Stimulated activated CD4-positive, alpha-beta T cell treated with anti-CD3 and anti-CD28 coated beads, Interleukin-4, amount 100 ng/mL, for 1 hour (primary cell): ENCODE results near the gene PDS5B.
"Not testable (repeated sequence)": the region's sequence is repeated elsewhere in the genome, so short reads cannot be mapped to it uniquely, and the experiment has no call there.

Experiments used
- DNase-seq: peaks from one replicate; pipeline ENCODE4 v3.0.0-alpha.2; 2020

The PDS5B gene, protein sequence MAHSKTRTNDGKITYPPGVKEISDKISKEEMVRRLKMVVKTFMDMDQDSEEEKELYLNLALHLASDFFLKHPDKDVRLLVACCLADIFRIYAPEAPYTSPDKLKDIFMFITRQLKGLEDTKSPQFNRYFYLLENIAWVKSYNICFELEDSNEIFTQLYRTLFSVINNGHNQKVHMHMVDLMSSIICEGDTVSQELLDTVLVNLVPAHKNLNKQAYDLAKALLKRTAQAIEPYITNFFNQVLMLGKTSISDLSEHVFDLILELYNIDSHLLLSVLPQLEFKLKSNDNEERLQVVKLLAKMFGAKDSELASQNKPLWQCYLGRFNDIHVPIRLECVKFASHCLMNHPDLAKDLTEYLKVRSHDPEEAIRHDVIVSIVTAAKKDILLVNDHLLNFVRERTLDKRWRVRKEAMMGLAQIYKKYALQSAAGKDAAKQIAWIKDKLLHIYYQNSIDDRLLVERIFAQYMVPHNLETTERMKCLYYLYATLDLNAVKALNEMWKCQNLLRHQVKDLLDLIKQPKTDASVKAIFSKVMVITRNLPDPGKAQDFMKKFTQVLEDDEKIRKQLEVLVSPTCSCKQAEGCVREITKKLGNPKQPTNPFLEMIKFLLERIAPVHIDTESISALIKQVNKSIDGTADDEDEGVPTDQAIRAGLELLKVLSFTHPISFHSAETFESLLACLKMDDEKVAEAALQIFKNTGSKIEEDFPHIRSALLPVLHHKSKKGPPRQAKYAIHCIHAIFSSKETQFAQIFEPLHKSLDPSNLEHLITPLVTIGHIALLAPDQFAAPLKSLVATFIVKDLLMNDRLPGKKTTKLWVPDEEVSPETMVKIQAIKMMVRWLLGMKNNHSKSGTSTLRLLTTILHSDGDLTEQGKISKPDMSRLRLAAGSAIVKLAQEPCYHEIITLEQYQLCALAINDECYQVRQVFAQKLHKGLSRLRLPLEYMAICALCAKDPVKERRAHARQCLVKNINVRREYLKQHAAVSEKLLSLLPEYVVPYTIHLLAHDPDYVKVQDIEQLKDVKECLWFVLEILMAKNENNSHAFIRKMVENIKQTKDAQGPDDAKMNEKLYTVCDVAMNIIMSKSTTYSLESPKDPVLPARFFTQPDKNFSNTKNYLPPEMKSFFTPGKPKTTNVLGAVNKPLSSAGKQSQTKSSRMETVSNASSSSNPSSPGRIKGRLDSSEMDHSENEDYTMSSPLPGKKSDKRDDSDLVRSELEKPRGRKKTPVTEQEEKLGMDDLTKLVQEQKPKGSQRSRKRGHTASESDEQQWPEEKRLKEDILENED (N-terminal part only)

DNA sequence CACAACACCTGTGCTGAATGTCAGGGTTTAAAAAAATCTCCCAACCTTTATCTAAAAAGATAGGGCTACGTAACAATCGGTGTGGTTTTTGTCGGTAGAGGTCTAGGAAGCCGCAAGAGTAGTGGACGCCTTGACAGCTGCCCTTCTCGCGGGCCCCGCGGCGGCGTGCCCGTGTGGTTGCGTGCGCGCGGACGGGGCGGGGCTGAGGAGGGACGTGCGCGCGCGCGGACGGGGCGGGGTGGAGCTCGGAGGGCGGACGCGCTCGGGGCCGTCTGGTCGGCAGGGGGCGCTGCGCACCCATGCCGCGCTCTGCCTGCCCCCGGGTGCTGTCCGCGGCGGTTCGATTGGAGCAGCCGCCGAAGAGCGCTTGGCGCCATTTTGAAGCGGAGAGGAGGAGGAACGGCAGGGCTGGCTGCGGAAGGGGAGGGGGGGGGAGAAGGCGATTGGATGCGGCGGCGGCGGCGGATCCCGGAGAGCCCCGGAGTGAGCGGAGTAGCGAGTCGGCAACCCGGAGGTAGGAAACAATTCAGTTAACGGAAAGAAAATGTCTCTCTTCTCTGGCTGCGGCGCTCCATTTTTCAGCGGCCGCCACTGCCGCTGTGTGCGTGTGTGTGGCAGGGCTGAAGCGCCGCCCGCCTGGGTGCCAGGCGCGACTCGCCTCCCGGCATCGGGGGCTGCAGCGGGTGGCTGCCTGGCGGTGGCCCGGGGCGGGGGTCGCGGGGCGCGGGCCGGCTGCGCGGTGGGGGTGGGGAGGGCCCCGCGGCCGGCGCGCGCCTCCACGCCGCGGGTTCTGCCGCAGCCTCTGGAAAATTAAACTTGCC is at the start of gene PDS5B:
TSS of gene PDS5B (plus strand) at position 373 of the 821 bp plus-strand sequence. CDS start 62,321 bp downstream, outside the sequence.
- DNase-seq, result peak; percentile 95

DNA sequence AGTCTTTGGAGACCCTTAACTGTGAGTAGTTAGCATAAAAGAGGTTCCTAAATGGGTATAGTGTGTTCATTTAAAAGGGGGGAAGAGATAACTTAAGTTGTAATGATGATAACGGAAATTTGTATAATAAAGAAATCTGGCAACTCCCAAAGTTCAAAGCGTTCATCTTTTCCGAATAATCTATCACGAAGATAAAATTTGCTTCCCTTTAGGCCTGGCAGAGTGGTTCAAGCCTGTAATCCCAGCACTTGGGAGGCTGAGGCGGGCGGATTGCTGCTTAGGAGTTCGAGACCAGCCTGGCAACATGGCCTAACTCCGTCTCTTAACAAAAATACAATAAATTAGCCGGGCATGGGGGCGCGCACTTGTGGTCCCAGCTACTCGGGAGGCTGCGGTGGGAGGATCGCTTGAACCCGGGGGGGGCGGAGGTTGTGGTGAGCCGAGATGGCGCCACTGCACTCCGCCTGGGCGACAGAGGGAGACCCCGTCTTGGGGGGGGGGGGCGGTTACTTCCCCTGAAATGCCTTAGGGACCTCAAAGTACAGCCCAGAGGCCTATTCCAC is 48.6 kb upstream of the PDS5B start:
- peak; percentile 35 for DNase-seq

DNA sequence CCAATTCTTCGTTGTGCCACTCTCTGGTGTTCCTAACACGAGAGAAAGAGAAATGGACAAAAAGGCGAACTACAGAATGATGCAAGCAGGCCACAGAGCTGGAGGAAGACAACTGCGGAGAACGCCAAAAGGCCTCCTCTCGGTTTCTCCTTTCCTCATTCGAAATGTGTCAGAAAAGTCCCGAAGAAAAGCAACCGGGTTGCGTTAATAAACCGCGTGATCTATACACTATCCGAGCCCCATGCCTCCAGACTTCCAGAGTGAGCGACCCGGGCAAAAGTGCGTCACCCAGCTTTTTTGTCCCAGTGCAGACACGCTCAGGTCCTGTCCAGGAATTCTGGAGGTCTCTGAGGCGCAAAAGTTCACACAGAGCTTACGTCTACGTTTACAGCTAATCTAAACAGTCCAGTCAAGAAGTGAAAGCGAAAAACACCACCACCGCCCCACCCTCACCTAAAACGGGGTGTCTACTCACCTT is 48.1 kb upstream of the PDS5B start:
- no peak for DNase-seq

GRCh38 chr13:32538621-32539246 is 47.5 kb upstream of the PDS5B start, which contains the start of gene N4BP2L2:
Gene N4BP2L2, minus strand, starts transcription at chr13:32538795. Its CDS starts 1,768 bp downstream, at chr13:32537027.
- peak; percentile 84 for DNase-seq

GRCh38 chr13:32542221-32542620 is 44.0 kb upstream of the PDS5B start:
- DNase-seq, result no peak

DNA sequence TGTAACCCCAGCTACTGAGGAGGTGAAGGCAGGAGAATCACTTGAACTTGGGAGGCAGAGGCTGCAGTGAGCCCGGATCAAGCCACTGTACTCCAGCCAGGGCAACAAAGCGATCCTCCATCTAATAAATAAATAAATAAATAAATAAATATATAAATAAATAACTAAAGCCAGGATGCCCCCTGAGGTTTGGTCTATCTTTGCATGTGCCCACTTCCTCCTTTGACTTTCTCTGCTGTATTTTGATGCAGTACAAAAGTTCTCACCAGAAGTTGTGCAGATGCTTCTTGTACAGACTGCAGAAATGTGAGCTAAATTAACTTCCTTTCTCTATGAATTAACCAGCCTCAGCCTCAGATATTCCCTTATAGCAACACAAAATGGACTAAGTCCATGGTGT is 41.2 kb upstream of the PDS5B start:
- DNase-seq, result no peak

DNA sequence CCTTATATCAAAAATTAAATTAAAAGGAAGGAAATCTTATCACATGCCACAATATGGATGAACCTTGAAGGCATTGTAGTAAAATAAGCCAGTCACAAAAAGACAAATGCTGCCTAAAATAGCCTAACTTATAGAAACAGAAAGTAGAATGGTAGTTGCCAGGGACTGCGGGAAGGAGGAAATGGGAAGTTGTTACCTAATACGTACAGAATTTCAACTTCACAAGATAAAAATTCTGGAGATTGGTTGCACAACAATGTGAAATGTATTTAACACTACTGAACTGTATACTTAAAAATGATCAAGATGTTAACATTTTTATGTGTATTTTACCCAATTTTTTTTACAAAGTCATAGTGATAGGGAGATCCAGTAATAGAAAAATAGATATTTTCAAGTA is 37.4 kb upstream of the PDS5B start:
- no peak for DNase-seq

GRCh38 chr13:32549788-32550187 is 36.5 kb upstream of the PDS5B start:
- no peak for DNase-seq

DNA sequence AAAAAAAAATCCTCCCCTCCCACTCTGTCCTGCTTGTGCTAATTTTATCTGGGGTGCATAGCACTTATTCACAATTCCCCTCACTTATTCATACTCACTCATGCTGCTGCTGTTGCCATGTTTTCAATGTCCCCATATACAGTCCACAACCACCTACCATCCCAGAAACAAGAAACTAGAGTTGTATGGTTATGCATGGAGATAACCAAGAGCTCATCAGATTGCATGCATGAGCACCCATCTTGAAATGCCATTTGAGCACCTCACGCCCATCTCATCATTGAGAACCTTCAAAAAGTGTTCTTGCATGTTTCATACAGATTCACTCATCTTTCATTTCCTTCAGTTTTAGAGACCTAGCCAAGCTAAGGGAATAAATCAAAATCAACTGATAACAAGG is 32.5 kb upstream of the PDS5B start:
- no peak for DNase-seq

DNA sequence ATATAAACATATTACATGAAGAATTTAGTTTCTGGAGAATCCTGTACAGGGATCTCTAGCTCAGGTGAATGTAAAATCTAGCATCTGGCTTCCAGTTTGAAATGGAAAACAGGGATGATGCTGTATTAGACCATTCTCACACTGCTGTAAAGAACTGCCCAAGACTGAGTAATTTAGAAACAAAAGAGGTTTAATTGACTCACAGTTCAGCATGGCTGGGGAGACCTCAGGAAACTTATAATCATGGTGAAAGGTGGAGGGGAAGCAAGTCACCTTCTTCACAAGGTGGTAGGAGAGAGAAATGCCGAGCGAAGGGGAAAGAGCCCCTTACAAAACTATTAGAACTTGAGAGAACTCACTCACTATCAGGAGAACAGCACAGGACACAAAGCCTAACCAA is 30.6 kb upstream of the PDS5B start:
- no peak for DNase-seq

GRCh38 chr13:32560842-32561241 is 25.4 kb upstream of the PDS5B start:
- DNase-seq, result not testable (repeated sequence)

DNA sequence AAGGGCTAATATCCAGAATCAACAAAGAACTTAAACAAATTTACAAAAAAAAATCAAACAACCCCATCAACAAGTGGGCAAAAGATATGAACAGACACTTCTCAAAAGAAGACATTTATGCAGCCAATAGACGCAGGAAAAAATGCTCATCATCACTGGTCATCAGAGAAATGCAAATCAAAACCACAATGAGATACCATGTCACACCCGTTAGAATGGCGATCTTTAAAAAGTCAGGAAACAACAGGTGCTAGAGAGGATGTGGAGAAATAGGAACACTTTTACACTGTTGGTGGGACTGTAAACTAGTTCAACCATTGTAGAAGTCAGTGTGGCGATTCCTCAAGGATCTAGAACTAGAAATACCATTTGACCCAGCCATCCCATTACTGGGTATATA is 10.6 kb upstream of the PDS5B start:
- DNase-seq, result not testable (repeated sequence)

GRCh38 chr13:32577032-32577431 is 9.2 kb upstream of the PDS5B start:
- DNase-seq, result no peak

- no peak for DNase-seq
These were observed 5.0 kb upstream of the PDS5B start for GRCh38 chr13:32581177-32581786.

- no peak for DNase-seq
These were observed 4.0 kb upstream of the PDS5B start for GRCh38 chr13:32582281-32582680.

- no peak for DNase-seq
These were observed 3.3 kb upstream of the PDS5B start for GRCh38 chr13:32582991-32583390.

DNA sequence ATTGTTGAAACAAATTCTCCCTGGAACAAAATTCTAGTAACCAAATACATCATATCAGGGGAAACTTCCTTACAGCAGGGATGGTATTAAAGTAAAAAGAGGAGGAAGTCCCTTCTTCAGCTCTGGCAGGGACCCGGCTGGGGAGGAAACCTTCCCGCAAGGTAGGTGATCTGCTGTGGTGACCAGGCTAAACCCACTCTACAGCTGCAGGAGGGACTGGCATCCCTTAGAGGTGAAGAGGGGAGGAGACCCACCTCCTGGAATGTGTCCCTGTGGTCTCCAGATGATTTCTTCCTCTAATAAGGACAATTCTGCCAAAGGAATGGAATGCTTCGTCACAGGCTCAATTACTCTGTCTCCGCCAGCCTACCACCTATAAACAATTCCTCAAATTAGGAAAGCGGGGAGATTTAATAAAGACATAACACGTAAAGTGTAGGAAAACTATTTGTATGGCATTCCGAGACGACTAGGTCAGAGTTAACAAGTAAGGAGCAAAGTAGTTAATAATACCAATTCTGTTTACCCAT is 637 bp upstream of the PDS5B start:
- no peak for DNase-seq

DNA sequence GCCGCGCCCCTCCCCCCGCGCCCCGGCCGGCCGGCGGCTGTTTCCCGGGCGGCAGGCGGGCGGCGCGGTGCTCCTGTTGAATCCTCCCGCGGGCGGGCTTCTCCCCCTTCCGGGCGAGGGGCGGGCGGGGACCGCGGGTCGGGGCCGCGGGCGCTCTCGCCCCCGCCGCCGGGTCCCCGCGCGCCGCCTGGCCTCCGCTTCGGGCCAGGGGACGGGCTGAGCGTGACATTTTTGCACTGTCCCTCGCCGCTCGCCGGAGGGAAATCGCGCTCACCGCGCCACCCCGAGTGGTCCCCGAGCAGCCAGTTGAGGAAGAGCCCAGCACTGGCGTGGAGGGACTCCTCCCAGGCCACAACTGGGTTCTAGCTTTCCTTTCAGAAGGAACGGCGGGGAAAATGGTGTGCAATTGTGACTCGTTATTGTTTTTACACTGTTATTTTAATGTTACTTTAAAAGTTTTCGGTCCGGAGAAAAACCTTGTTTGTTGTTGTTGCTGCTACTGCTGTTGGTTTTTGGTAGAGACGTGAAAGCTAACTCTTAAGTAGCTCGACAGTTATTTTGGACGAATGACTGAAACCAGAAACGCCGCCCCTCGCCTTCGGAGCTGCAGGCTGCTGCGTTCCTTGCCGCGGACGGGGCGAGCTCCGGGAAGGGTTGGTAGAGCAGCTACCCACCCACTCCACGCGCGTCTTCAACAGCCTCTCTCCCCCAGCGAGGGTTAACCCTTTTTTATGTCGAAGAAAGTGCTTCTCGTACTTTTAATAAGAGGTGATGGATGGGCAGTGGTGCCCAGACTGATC is 959 bp downstream of the PDS5B start:
- DNase-seq, result peak; percentile 65

GRCh38 chr13:32587811-32588170 is 1.5 kb downstream of the PDS5B start:
- DNase-seq, result no peak
